H9 (cell line): ENCODE results near the gene GSTO2. TPM values are rescaled to one million over a fixed set of nuclear protein-coding genes. Genes with fewer than 3 reads are reported as not detected.
"Not testable (repeated sequence)": the region's sequence is repeated elsewhere in the genome, so short reads cannot be mapped to it uniquely, and the experiment has no call there.

Experiments used
- DNase-seq: peaks from one replicate; pipeline ENCODE4 v3.0.0-alpha.2; 2017
- H2AFZ ChIP-seq: one replicate; pipeline ENCODE4 v1.6.1; 2013; ENCODE audit warnings: mild to moderate bottlenecking, low read length, control low read depth, moderate library complexity
- H2AK5ac ChIP-seq: 2 replicates; pipeline ENCODE4 v1.6.1; 2013; ENCODE audit warnings: low read length, control low read depth, mixed read lengths; ENCODE audit not compliant: insufficient read length
- H2BK120ac ChIP-seq: one replicate; pipeline ENCODE4 v1.6.1; 2013; ENCODE audit warnings: low read depth, mild to moderate bottlenecking, low read length, control low read depth, inconsistent platforms; ENCODE audit not compliant: poor library complexity, severe bottlenecking
- H2BK12ac ChIP-seq: 2 replicates; pipeline ENCODE4 v1.6.1; 2013; ENCODE audit warnings: low read length, control low read depth, mixed read lengths, low read depth; ENCODE audit not compliant: insufficient read length
- H2BK15ac ChIP-seq: 2 replicates; pipeline ENCODE4 v1.6.1; 2013; ENCODE audit warnings: low read depth, low read length, control low read depth
- H2BK20ac ChIP-seq: one replicate; pipeline ENCODE4 v1.6.1; 2013; ENCODE audit warnings: low read depth, mild to moderate bottlenecking, low read length, control low read depth, inconsistent platforms; ENCODE audit not compliant: poor library complexity, severe bottlenecking
- H2BK5ac ChIP-seq: 2 replicates; pipeline ENCODE4 v1.6.1; 2013; ENCODE audit warnings: low read length, control low read depth, mixed read lengths; ENCODE audit not compliant: insufficient read length
- H3K14ac ChIP-seq: 2 replicates; pipeline ENCODE4 v1.6.1; 2013; ENCODE audit warnings: low read length, control low read depth; ENCODE audit not compliant: insufficient read depth
- H3K18ac ChIP-seq: 2 replicates; pipeline ENCODE4 v1.6.1; 2013; ENCODE audit warnings: low read depth, mild to moderate bottlenecking, mixed read lengths, low read length, control low read depth; ENCODE audit not compliant: insufficient read length
- H3K23ac ChIP-seq: 2 replicates; pipeline ENCODE4 v1.6.1; 2013; ENCODE audit warnings: low read length, control low read depth, mixed read lengths, low read depth; ENCODE audit not compliant: insufficient read length
- H3K23me2 ChIP-seq: 2 replicates; pipeline ENCODE4 v1.6.1; 2013; ENCODE audit warnings: low read depth, mild to moderate bottlenecking, mixed read lengths, low read length, control low read depth; ENCODE audit not compliant: insufficient read length, poor library complexity, severe bottlenecking
- H3K27ac ChIP-seq: 2 replicates; pipeline ENCODE4 v1.5.1; 2013; ENCODE audit warnings: low read length, control low read depth, mixed read lengths, low read depth; ENCODE audit not compliant: insufficient read length
- H3K27me3 ChIP-seq: 2 replicates; pipeline ENCODE4 v1.6.1; 2013; ENCODE audit warnings: low read length, control low read depth, inconsistent platforms; ENCODE audit not compliant: insufficient read depth
- H3K4ac ChIP-seq: 2 replicates; pipeline ENCODE4 v1.6.1; 2013; ENCODE audit warnings: low read depth, mild to moderate bottlenecking, control low read depth, inconsistent platforms, low read length, moderate library complexity
- H3K4me1 ChIP-seq: 2 replicates; pipeline ENCODE4 v1.6.1; 2013; ENCODE audit warnings: low read length, control low read depth, inconsistent platforms; ENCODE audit not compliant: insufficient read depth
- H3K4me2 ChIP-seq: 2 replicates; pipeline ENCODE4 v1.6.1; 2013; ENCODE audit warnings: low read length, control low read depth, mixed read lengths; ENCODE audit not compliant: insufficient read length, insufficient read depth
- H3K56ac ChIP-seq: 2 replicates; pipeline ENCODE4 v1.6.1; 2013; ENCODE audit warnings: low read depth, mild to moderate bottlenecking, mixed read lengths, low read length, control low read depth; ENCODE audit not compliant: insufficient read length
- H3K79me1 ChIP-seq: 2 replicates; pipeline ENCODE4 v1.6.1; 2013; ENCODE audit warnings: low read depth, mild to moderate bottlenecking, moderate library complexity, low read length, control low read depth, inconsistent platforms; ENCODE audit not compliant: insufficient read depth, poor library complexity, severe bottlenecking
- H3K79me2 ChIP-seq: 2 replicates; pipeline ENCODE4 v1.6.1; 2013; ENCODE audit warnings: low read length, control low read depth, inconsistent platforms; ENCODE audit not compliant: insufficient read depth
- H3K9ac ChIP-seq: 2 replicates; pipeline ENCODE4 v1.6.1; 2013; ENCODE audit warnings: low read length, control low read depth, mixed read lengths; ENCODE audit not compliant: insufficient read length; ENCODE audit errors: extremely low read depth
- H3K9me3 ChIP-seq: one replicate; pipeline ENCODE4 v1.6.1; 2013; ENCODE audit warnings: low read depth, low read length, inconsistent platforms; ENCODE audit not compliant: control insufficient read depth
- H3T11ph ChIP-seq: one replicate; pipeline ENCODE4 v1.6.1; 2013; ENCODE audit warnings: mild to moderate bottlenecking, low read length, control low read depth, inconsistent platforms
- H4K20me1 ChIP-seq: one replicate; pipeline ENCODE4 v1.6.1; 2013; ENCODE audit not compliant: control insufficient read depth, insufficient read length, insufficient read depth
- H4K5ac ChIP-seq: 2 replicates; pipeline ENCODE4 v1.6.1; 2013; ENCODE audit warnings: low read depth, mild to moderate bottlenecking, mixed read lengths, low read length, control low read depth; ENCODE audit not compliant: insufficient read length
- H4K8ac ChIP-seq: replicated peaks from 2 replicates; pipeline ENCODE4 v1.6.1; 2013; ENCODE audit warnings: low read length, control low read depth, mixed read lengths, low read depth; ENCODE audit not compliant: insufficient read length
- H4K91ac ChIP-seq: 2 replicates; pipeline ENCODE4 v1.6.1; 2013; ENCODE audit warnings: low read depth, mild to moderate bottlenecking, moderate library complexity, mixed read lengths, low read length, control low read depth; ENCODE audit not compliant: insufficient read length
- H3K27ac Mint-ChIP-seq, 3 experiments: 2 replicates in 2 of 3; 3 replicates in 1 of 3; pipeline ENCODE4 v1.8.0; 2020 to 2021; ENCODE audit warnings: mixed read lengths in 3 of 3, mild to moderate bottlenecking in 1 of 3, moderate library complexity in 1 of 3
- H3K27me3 Mint-ChIP-seq: 2 replicates; pipeline ENCODE4 v1.8.0; 2021; ENCODE audit warnings: low read depth, mild to moderate bottlenecking, moderate library complexity, mixed read lengths
- H3K36me3 Mint-ChIP-seq, 3 experiments: 2 replicates in 2 of 3; 3 replicates in 1 of 3; pipeline ENCODE4 v1.8.0; 2020 to 2021; ENCODE audit warnings: low read depth in 3 of 3, mixed read lengths in 3 of 3; ENCODE audit not compliant: insufficient read depth in 1 of 3
- H3K4me1 Mint-ChIP-seq, 2 experiments: 2 replicates each; pipeline ENCODE4 v1.8.0; 2020; ENCODE audit warnings: mixed read lengths in 2 of 2
- H3K4me3 Mint-ChIP-seq, 2 experiments: 2 replicates in 1 of 2; 3 replicates in 1 of 2; pipeline ENCODE4 v1.8.0; 2020 to 2021; ENCODE audit warnings: mild to moderate bottlenecking in 2 of 2, mixed read lengths in 2 of 2, moderate library complexity in 1 of 2
- H3K9me3 Mint-ChIP-seq, 2 experiments: 2 replicates in 1 of 2; 3 replicates in 1 of 2; pipeline ENCODE4 v1.8.0; 2020; ENCODE audit warnings: mild to moderate bottlenecking in 2 of 2, mixed read lengths in 2 of 2, moderate library complexity in 1 of 2
- WGBS: extraction: QIAGEN DNeasy Blood & Tissue Kit; methylation state at CpG from one replicate; pipeline ENCODE4 v1.1.7; 2013; ENCODE audit warnings: missing lambda C conversion rate, low lambda C conversion rate, mixed read lengths; ENCODE audit not compliant: insufficient read length; ENCODE audit errors: extremely low coverage; 5-methylcytosine and 5-hydroxymethylcytosine counted together
- total RNA-seq: library from RNA; stranded (reverse); gene quantifications from 2 replicates; pipeline ENCODE4 v1.2.1, GENCODE V29; 2021
- TF ChIP-seq, protein P1 (sequence below): fragments of 200-600 bp; sonication (generic); conservative IDR thresholded peaks from 3 replicates; pipeline ENCODE4 v1.8.0; 2021; ENCODE audit warnings: antibody characterized with exemption, mild to moderate bottlenecking

GSTO2 gene
- total RNA-seq, 1 experiment from 2014 or later = 14.5 TPM

DNA sequence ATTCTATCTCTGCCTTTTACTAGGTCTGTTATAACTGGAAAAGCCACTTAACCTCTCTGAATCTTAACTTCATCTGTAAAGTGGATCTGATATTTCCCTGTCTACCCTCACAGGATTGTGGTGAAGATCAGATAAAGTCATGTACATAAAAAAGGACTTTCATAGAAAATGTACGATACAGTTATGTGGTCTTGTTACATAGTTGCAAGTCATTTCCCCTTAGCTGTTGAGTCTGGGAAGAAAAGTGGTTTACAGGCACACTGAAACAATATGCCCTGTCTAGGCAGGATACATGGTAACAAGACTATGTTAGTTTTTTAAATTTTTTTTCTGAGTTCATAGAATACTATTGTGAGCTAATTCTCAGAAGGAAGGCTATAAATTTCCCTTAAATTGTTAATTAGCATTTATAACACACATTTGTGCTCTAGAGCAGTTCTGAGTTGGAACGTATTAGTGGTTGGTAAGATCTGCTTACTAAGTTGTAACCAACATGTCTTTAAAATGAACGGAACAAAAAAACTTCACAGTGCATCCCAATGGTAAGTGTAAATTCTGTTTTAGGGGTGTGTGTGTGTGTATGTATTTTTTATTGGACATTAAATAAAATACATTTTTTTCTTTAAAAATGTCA lies 21.4 kb upstream of the GSTO2 start:
- H3K27ac ChIP-seq = no peak overlapping the region
- H3K9me3 ChIP-seq = no peaks in the 10 kb centered on the region
- no peak overlapping the region for H2AFZ ChIP-seq
- H4K20me1 ChIP-seq = no peaks in the 10 kb centered on the region
- H3K4me1 ChIP-seq = no peaks in the 10 kb centered on the region; the same call in 1 of the 2 replicates
- no peak overlapping the region for H3K56ac ChIP-seq
- no peak overlapping the region for H2BK20ac ChIP-seq
- H3K4ac ChIP-seq = no peak overlapping the region
- H3K18ac ChIP-seq = no peak overlapping the region
- no peak overlapping the region for H3K4me2 ChIP-seq
- H3K23ac ChIP-seq = no peak overlapping the region
- no peak overlapping the region for H2BK120ac ChIP-seq
- no peaks in the 10 kb centered on the region for H3K79me1 ChIP-seq
- H3K79me2 ChIP-seq = no peaks in the 10 kb centered on the region
- no CpG with 5 or more reads among the region's 3 CpGs for WGBS
- no peak overlapping the region for H3K9ac ChIP-seq
- Mint-ChIP-seq H3K4me3 (no peak overlapping the region), H3K27ac (no peak overlapping the region), H3K27me3 (peaks cover 12% of the 10 kb centered on the region), H3K36me3 (peaks cover 0 to 5% (median 4%) of the 10 kb centered on the region in 3 experiments; a peak in 2 of 7 replicates), H3K9me3 (peaks cover 0 to 12% of the 10 kb centered on the region in 2 experiments; a peak in 3 of 5 replicates), H3K4me1 (peaks cover 21 to 24% of the 10 kb centered on the region in 2 experiments)
- H2BK12ac ChIP-seq = no peak overlapping the region
- no peak overlapping the region for H4K8ac ChIP-seq
- H3K14ac ChIP-seq = no peak overlapping the region
- no peak overlapping the region for H3T11ph ChIP-seq
- no peak overlapping the region for H2BK15ac ChIP-seq
- no peak overlapping the region for H2AK5ac ChIP-seq
- no peak for DNase-seq
- no peak overlapping the region for H4K91ac ChIP-seq
- H3K23me2 ChIP-seq = no peaks in the 10 kb centered on the region
- TF ChIP-seq, protein P1, sequence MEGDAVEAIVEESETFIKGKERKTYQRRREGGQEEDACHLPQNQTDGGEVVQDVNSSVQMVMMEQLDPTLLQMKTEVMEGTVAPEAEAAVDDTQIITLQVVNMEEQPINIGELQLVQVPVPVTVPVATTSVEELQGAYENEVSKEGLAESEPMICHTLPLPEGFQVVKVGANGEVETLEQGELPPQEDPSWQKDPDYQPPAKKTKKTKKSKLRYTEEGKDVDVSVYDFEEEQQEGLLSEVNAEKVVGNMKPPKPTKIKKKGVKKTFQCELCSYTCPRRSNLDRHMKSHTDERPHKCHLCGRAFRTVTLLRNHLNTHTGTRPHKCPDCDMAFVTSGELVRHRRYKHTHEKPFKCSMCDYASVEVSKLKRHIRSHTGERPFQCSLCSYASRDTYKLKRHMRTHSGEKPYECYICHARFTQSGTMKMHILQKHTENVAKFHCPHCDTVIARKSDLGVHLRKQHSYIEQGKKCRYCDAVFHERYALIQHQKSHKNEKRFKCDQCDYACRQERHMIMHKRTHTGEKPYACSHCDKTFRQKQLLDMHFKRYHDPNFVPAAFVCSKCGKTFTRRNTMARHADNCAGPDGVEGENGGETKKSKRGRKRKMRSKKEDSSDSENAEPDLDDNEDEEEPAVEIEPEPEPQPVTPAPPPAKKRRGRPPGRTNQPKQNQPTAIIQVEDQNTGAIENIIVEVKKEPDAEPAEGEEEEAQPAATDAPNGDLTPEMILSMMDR = no peak
- H4K5ac ChIP-seq = no peak overlapping the region
- H3K27me3 ChIP-seq = no peaks in the 10 kb centered on the region; the same call in 1 of the 2 replicates
- H2BK5ac ChIP-seq = no peak overlapping the region

DNA sequence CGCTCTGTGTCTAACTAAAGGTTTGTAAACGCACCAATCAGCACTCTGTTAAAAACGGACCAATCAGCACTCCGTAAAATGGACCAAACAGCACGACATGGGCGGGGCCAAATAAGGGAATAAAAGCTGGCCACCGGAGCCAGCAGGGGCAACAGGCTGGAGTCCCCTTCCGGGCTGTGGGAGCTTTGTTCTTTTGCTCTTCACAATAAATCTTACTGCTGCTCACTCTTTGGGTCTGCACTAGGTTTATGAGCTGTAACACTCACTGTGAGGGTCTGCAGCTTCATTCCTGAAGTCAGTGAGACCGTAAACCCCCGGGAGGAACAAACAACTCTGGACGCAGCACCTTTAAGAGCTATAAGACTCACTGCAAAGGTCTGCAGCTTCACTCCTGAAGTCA lies 20.1 kb upstream of the GSTO2 start:
- H4K91ac ChIP-seq, H2BK5ac ChIP-seq, H3K9ac ChIP-seq, H3K36me3 Mint-ChIP-seq, H4K8ac ChIP-seq, H2BK20ac ChIP-seq, H3K18ac ChIP-seq, H3K79me2 ChIP-seq, H3K4ac ChIP-seq, H3K23ac ChIP-seq, H3T11ph ChIP-seq, H3K23me2 ChIP-seq, H3K27ac ChIP-seq, H3K79me1 ChIP-seq, H3K14ac ChIP-seq, H3K4me2 ChIP-seq, H3K9me3 ChIP-seq, H3K56ac ChIP-seq, H3K4me3 Mint-ChIP-seq, H2BK12ac ChIP-seq, H2AK5ac ChIP-seq, H4K5ac ChIP-seq, DNase-seq, H2BK120ac ChIP-seq, H3K27ac Mint-ChIP-seq, H2BK15ac ChIP-seq, H4K20me1 ChIP-seq, H3K4me1 ChIP-seq, H2AFZ ChIP-seq, H3K27me3 ChIP-seq: not testable (repeated sequence)
- H3K4me1 Mint-ChIP-seq = peaks cover 34 to 38% of the 10 kb centered on the region in 2 experiments
- peaks cover 0 to 12% of the 10 kb centered on the region in 2 experiments; a peak in 3 of 5 replicates for H3K9me3 Mint-ChIP-seq
- H3K27me3 Mint-ChIP-seq = peaks cover 13% of the 10 kb centered on the region
- no CpG with 5 or more reads among the region's 11 CpGs for WGBS
